Testis (tissue), 2 donors: ENCODE measurements around the gene TFB1M.

Experiments
- CTCF ChIP-seq, 3 experiments: fragments of 450-650 bp in 2 of 3; fragments of 200-600 bp in 1 of 3; sonication (generic) in 1 of 3; IDR thresholded peaks; one replicate each; pipeline ENCODE4 v1.5.1; 2016 to 2019; ENCODE audit warnings: antibody characterized with exemption in 3 of 3, mild to moderate bottlenecking in 2 of 3, moderate library complexity in 1 of 3
- POLR2A ChIP-seq: fragments of 450-650 bp; IDR thresholded peaks from one replicate; pipeline ENCODE4 v1.6.1; 2017; ENCODE audit warnings: antibody characterized with exemption, mild to moderate bottlenecking, moderate library complexity

GRCh38 chr6:155221086-155221485, 93.2 kb downstream of the TFB1M start:
- TF ChIP-seq CTCF (IDR thresholded peaks at IDR 0.05): no peak
- TF ChIP-seq POLR2A: no peak
